ENCODE results near the gene CNN2.

- TF ChIP-seq CTCF (IDR thresholded peaks at IDR 0.05) (no peak), POLR2A (IDR thresholded peaks at IDR 0.05) (no peak)
Measured at GRCh38 chr19:1014161-1015060, 12.0 kb upstream of the CNN2 start.
